ENCODE data around the gene MAP3K3.

Gene MAP3K3

GRCh38 chr17:63631626-63632025 lies 9.4 kb downstream of the MAP3K3 start:
- no peaks in the 10 kb centered on the region for H3K9me3 ChIP-seq
- H3K27me3 ChIP-seq (ENCODE audit: low read depth), result no peaks in the 10 kb centered on the region
- in situ Hi-C loops (cut with MboI; ENCODE audit: low sequenced_read_pairs), result no loop called here
- H3K4me1 ChIP-seq, result peaks cover 15% of the 10 kb centered on the region
- DNase-seq (ENCODE audit: low spot score in 2 of 2), result peak; percentile 62 to 92
- H3K36me3 ChIP-seq (replicated peaks), result peaks cover 25% of the 10 kb centered on the region
- no peak overlapping the region for H3K4me3 ChIP-seq

GRCh38 chr17:63633742-63634141 lies 11.5 kb downstream of the MAP3K3 start:
- Histone ChIP-seq H3K9me3 (no peaks in the 10 kb centered on the region), H3K4me3 (no peak overlapping the region), H3K27me3 (ENCODE audit: low read depth) (no peaks in the 10 kb centered on the region), H3K4me1 (peaks cover 15% of the 10 kb centered on the region), H3K36me3 (replicated peaks) (peaks cover 28% of the 10 kb centered on the region)
- no peak for DNase-seq (ENCODE audit: low spot score in 2 of 2)
- in situ Hi-C loops (cut with MboI; ENCODE audit: low sequenced_read_pairs), result no loop called here

GRCh38 chr17:63634163-63634562 lies 11.9 kb downstream of the MAP3K3 start:
- Histone ChIP-seq H3K36me3 (replicated peaks) (peaks cover 28% of the 10 kb centered on the region), H3K27me3 (ENCODE audit: low read depth) (no peaks in the 10 kb centered on the region), H3K4me1 (peaks cover 15% of the 10 kb centered on the region), H3K9me3 (no peaks in the 10 kb centered on the region), H3K4me3 (no peak overlapping the region)
- DNase-seq (ENCODE audit: low spot score in 2 of 2), result no peak
- in situ Hi-C loops (cut with MboI; ENCODE audit: low sequenced_read_pairs), result no loop called here

GRCh38 chr17:63634816-63635215 lies 12.6 kb downstream of the MAP3K3 start:
- no peak for DNase-seq (ENCODE audit: low spot score in 2 of 2)
- in situ Hi-C loops (cut with MboI; ENCODE audit: low sequenced_read_pairs), result no loop called here
- H3K9me3 ChIP-seq, result no peaks in the 10 kb centered on the region
- peaks cover 15% of the 10 kb centered on the region for H3K4me1 ChIP-seq
- no peaks in the 10 kb centered on the region for H3K27me3 ChIP-seq (ENCODE audit: low read depth)
- H3K36me3 ChIP-seq (replicated peaks), result peaks cover 28% of the 10 kb centered on the region
- no peak overlapping the region for H3K4me3 ChIP-seq

GRCh38 chr17:63635290-63635689 lies 13.1 kb downstream of the MAP3K3 start:
- Histone ChIP-seq H3K4me1 (peaks cover 15% of the 10 kb centered on the region), H3K36me3 (replicated peaks) (peaks cover 28% of the 10 kb centered on the region), H3K4me3 (no peak overlapping the region), H3K27me3 (ENCODE audit: low read depth) (no peaks in the 10 kb centered on the region), H3K9me3 (no peaks in the 10 kb centered on the region)
- no peak for DNase-seq (ENCODE audit: low spot score in 2 of 2)
- in situ Hi-C loops (cut with MboI; ENCODE audit: low sequenced_read_pairs), result no loop called here

- in situ Hi-C loops (cut with MboI; ENCODE audit: low sequenced_read_pairs), result no loop called here
- Histone ChIP-seq H3K36me3 (replicated peaks) (peaks cover 28% of the 10 kb centered on the region), H3K4me1 (peaks cover 15% of the 10 kb centered on the region), H3K9me3 (no peaks in the 10 kb centered on the region), H3K4me3 (no peak overlapping the region), H3K27me3 (ENCODE audit: low read depth) (no peaks in the 10 kb centered on the region)
- DNase-seq (ENCODE audit: low spot score in 2 of 2), result no peak
These were observed 13.6 kb downstream of the MAP3K3 start for GRCh38 chr17:63635787-63636186.

- Histone ChIP-seq H3K27me3 (ENCODE audit: low read depth) (no peaks in the 10 kb centered on the region), H3K9me3 (no peaks in the 10 kb centered on the region), H3K4me1 (no peaks in the 10 kb centered on the region), H3K4me3 (no peak overlapping the region), H3K36me3 (replicated peaks) (peaks cover 20% of the 10 kb centered on the region; the same call in 1 of the 2 replicates)
- DNase-seq (ENCODE audit: low spot score in 2 of 2), result no peak
- in situ Hi-C loops (cut with MboI; ENCODE audit: low sequenced_read_pairs), result no loop called here
These were observed 16.9 kb downstream of the MAP3K3 start for GRCh38 chr17:63639125-63639524.

- in situ Hi-C loops (cut with MboI; ENCODE audit: low sequenced_read_pairs), result no loop called here
- DNase-seq (ENCODE audit: low spot score in 2 of 2), result no peak
These were observed 17.8 kb downstream of the MAP3K3 start for GRCh38 chr17:63640038-63640437.

GRCh38 chr17:63641692-63642448 lies 19.7 kb downstream of the MAP3K3 start:
- no peak for DNase-seq (ENCODE audit: low spot score in 2 of 2)
- in situ Hi-C loops (cut with MboI; ENCODE audit: low sequenced_read_pairs), result no loop called here
- H3K9me3 ChIP-seq, result no peaks in the 10 kb centered on the region
- H3K27me3 ChIP-seq (ENCODE audit: low read depth), result no peaks in the 10 kb centered on the region
- H3K36me3 ChIP-seq (replicated peaks), result peaks cover 13% of the 10 kb centered on the region; the same call in 1 of the 2 replicates
- H3K4me3 ChIP-seq, result no peak overlapping the region
- no peaks in the 10 kb centered on the region for H3K4me1 ChIP-seq

More at GRCh38 chr17:63640038-63640437, 17.8 kb downstream of the MAP3K3 start:
- H3K36me3 ChIP-seq (replicated peaks), result peaks cover 17% of the 10 kb centered on the region; the same call in 1 of the 2 replicates
- no peaks in the 10 kb centered on the region for H3K27me3 ChIP-seq (ENCODE audit: low read depth)
- H3K9me3 ChIP-seq, result no peaks in the 10 kb centered on the region
- H3K4me3 ChIP-seq, result no peak overlapping the region
- H3K4me1 ChIP-seq, result no peaks in the 10 kb centered on the region

- Histone ChIP-seq H3K4me3 (no peak overlapping the region), H3K9me3 (no peaks in the 10 kb centered on the region), H3K27me3 (ENCODE audit: low read depth) (no peaks in the 10 kb centered on the region), H3K4me1 (peaks cover 9% of the 10 kb centered on the region), H3K36me3 (replicated peaks) (peaks cover 11% of the 10 kb centered on the region; the same call in 1 of the 2 replicates)
- no peak for DNase-seq (ENCODE audit: low spot score in 2 of 2)
- in situ Hi-C loops (cut with MboI; ENCODE audit: low sequenced_read_pairs), result no loop called here
These were observed 22.6 kb downstream of the MAP3K3 start for GRCh38 chr17:63644846-63645245.

- no peak overlapping the region for H3K4me3 ChIP-seq
- H3K27me3 ChIP-seq (ENCODE audit: low read depth), result no peaks in the 10 kb centered on the region
- no peaks in the 10 kb centered on the region for H3K9me3 ChIP-seq
- peaks cover 9% of the 10 kb centered on the region for H3K4me1 ChIP-seq
- no peak for DNase-seq (ENCODE audit: low spot score in 2 of 2)
- peaks cover 11% of the 10 kb centered on the region; the same call in 1 of the 2 replicates for H3K36me3 ChIP-seq (replicated peaks)
- in situ Hi-C loops (cut with MboI; ENCODE audit: low sequenced_read_pairs), result no loop called here
These were observed 23.7 kb downstream of the MAP3K3 start for GRCh38 chr17:63645775-63646487.

- no peaks in the 10 kb centered on the region for H3K27me3 ChIP-seq (ENCODE audit: low read depth)
- H3K9me3 ChIP-seq, result no peaks in the 10 kb centered on the region
- H3K36me3 ChIP-seq (replicated peaks), result peaks cover 11% of the 10 kb centered on the region; the same call in 1 of the 2 replicates
- H3K4me1 ChIP-seq, result peaks cover 9% of the 10 kb centered on the region
- in situ Hi-C loops (cut with MboI; ENCODE audit: low sequenced_read_pairs), result no loop called here
- H3K4me3 ChIP-seq, result no peak overlapping the region
- DNase-seq (ENCODE audit: low spot score in 2 of 2), result no peak
These were observed 24.2 kb downstream of the MAP3K3 start for GRCh38 chr17:63646488-63646806.

GRCh38 chr17:63647065-63647725 lies 25.0 kb downstream of the MAP3K3 start:
- in situ Hi-C loops (cut with MboI; ENCODE audit: low sequenced_read_pairs), result no loop called here
- Histone ChIP-seq H3K36me3 (replicated peaks) (peaks cover 11% of the 10 kb centered on the region; the same call in 1 of the 2 replicates), H3K9me3 (no peaks in the 10 kb centered on the region), H3K4me3 (no peak overlapping the region), H3K4me1 (peaks cover 9% of the 10 kb centered on the region), H3K27me3 (ENCODE audit: low read depth) (no peaks in the 10 kb centered on the region)
- DNase-seq (ENCODE audit: low spot score in 2 of 2), result no peak

- Histone ChIP-seq H3K4me3 (no peak overlapping the region), H3K9me3 (no peaks in the 10 kb centered on the region), H3K27me3 (ENCODE audit: low read depth) (no peaks in the 10 kb centered on the region), H3K36me3 (replicated peaks) (peaks cover 18% of the 10 kb centered on the region), H3K4me1 (peaks cover 9% of the 10 kb centered on the region)
- in situ Hi-C loops (cut with MboI; ENCODE audit: low sequenced_read_pairs), result no loop called here
- DNase-seq (ENCODE audit: low spot score in 2 of 2), result peak in 1 of 2 experiments; percentile 10
These were observed 25.7 kb downstream of the MAP3K3 start for GRCh38 chr17:63647936-63648335.
